GM18526 (cell line): ENCODE results near the gene C2orf68.

Experiments used
- POLR2A ChIP-seq: IDR thresholded peaks from 3 replicates; pipeline ENCODE4 v1.6.1; 2011; ENCODE audit not compliant: insufficient read length; ENCODE audit errors: extremely low read depth

Gene C2orf68

DNA sequence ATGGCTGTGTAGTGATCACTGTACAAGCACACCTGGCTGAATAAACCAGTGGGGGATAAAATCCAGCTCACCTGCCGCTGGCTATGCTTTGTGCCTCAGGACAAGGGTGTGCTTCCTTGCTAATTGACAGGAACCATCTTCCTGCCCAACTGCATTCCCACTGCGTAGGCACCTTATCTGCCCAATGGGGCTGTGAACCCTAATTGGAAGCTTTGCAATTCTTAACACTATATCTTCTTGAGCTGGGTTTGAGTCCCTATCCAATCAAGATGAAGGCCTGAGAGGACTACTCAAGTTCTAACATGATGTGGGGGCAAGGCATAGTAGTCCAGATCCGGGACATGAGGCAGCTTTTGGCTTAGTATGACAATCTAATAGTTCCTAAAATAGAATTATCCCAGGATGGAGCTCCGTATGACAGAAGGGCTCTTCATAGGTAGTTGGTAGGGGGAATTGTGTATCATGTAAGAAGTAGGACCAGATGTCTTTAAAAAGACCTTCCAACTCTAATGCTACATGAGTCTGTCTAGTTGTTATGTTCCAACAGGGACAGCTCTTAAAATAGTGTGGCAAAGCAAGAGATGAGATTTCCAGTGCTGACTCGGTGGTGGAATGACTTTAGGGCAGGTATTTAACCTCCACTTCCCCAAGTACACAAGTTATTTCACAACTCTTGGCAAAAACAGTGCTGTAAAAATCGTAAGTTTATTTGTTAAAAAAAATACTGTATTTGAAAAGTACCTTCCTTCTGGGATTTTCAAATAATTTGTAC lies 7.1 kb downstream of the C2orf68 start:
- TF ChIP-seq POLR2A, result no peak

DNA sequence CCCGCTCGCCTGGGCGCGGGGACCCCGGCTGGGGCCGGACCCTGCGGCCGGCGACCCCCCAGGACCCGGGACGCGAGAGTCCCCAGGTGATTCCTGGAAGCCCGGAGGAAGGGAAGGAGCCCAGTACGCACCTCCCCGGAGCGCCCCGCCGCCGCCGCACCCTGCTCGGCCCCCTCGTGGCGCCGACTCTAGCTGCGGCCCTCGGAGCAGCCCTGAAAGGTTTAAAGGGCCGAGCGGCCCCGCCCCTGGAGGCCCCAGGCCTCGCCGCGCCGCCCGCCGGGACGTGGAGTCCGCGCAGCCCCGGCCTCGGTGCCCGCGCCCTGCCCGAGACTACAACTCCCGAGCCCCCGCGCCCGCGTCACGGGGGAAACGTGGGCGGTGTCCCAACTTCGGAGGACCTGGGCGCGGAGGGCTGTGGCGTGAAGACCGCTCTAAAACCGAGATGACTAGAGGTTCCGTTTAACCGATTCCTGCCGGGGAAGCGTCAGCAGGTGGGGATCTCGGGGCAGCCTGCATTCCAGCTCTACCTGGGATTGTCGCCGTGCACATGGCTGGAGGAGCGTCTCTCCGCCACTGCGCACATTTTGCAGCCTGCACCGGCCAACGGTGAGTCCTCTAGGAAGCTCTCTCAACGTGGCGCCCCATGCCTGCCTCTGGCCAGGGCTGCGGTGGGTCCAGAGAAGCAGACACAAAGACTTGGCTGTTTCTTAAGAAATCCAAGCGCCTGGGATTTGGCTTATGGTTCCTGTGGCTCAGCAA lies 9.2 kb downstream of the C2orf68 start, which contains the start of gene TMEM150A:
Gene TMEM150A (minus strand): TSS at position 223 of the 759 bp plus-strand sequence. CDS start 750 bp downstream, outside the sequence.
- peak; percentile 51 for TF ChIP-seq POLR2A

DNA sequence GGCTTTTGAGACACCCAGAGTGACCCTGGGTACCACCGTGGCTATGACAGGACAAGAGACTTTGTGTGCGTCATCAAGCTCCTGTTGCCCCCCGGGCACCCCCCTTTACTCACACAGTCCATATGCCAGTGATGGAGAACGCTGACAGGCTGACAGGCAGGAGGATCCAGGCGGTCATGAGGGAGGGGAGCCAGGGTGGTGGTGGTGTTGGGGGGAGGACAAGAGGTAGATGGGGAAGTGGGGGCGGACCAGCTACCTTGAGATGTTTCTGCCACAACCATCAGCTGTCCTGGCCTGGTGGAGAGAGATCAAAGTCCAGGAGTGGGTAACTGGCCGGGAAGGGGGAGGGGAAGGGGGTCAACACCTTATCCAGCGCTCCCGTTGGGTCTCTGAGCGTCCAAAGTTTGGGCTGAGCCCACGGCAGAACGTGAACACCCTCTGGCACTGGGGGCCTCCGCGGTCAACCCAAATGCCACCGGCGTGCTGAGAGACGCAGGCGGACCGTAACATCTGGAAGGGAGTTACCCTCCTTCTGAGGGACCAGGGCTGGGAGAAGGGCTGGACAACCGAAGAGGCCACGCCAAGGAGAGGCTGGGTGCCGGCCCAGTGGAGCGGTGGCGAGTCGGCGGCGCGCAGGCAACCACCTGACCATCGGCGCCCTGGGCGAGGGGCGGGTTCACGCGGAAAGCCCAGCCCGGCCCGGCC lies 9.9 kb downstream of the C2orf68 start:
- no peak for TF ChIP-seq POLR2A

DNA sequence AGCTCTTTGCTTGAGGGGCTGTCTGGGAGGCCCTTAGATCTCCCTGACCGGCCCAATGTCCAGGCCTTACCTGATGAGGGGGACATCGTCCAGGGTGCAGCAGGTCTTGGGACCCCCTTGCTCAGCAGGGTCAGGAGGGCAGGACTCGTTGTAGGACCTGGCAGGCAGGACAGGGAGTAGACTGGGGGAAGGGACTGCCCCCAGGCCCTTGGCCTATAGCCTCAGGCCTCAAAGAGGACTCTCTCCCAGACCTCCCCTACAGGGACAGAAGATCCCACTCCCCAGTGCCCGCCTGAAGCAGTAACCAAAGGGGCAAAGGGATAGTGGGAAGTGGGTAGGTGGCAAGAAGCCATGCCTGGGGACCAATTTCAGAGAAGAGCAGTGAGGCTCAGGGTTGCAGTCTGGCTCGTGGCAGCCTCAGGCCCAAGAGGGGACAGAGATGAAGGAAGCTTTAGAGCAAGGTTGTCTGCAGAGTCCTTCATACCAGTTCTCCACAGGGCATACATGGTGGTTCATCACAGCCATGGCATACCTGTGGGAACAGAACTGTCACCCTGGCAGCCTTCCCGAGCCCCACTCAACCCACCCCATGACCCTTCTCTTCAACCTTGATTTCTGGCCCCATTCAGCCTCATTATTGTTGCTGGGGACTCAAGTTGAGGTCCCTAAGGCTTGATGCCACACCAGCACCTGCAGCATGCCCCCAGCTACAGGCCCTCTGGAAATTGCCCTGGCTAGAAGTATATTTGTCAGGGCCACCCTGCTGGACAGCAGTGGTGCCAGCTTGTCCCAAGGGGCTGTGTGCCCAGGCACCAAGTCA lies 10.7 kb downstream of the C2orf68 start:
- TF ChIP-seq POLR2A, result no peak

DNA sequence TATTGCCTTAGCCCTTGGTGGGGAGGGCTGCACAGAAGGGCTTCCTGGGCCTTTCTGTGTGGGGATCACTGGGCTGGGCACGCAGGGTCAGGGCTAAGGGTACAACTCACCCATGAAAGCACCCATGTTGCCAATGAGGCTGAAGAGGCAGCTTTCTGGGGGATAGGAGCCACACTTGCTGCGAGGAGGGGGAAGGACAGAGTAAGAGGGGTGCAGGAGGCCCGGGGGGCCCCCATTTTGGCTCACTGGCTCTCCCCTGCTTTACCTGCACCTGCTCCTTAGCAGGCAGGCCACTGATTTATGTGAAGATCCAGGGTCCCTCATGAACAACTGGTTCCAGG lies 11.7 kb downstream of the C2orf68 start:
- TF ChIP-seq POLR2A, result no peak

DNA sequence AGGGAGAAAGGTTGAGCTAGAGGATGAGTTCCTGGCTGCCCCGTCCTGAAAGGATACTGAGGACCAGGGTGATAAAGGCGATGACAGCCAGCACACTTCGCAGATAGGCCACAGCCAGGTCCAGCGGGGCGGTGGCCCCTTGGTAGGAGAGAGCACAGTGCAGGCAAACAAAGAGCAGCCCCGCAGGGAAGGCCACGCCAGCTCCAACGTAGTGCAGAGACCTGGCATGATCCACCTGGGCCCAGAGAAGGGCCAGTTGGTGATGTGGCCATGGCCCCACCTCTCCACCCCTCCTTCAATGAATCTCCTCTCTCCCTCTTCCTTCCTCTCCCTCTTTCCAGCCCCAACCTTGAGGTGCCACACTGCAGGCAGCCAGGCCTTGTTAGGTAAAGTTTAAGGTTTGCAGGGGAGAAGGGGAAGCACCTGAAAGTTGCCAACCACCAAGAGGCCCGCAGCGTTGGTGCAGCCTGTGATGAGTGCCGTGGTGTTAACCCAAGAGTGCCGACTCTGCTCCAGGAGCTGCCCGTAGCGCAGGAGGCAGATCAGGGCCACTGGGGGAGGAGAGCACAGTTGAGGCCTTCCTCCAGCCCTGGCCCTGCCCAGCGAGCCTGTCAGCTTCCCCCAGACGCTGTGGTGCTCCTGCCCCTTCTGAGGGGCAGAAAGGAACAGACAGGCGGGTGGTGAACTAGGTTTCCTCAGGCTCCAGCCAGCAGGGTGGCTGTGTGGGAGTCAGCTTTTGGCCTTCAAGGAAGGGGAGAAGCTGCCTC lies 12.2 kb downstream of the C2orf68 start:
- TF ChIP-seq POLR2A, result no peak

DNA sequence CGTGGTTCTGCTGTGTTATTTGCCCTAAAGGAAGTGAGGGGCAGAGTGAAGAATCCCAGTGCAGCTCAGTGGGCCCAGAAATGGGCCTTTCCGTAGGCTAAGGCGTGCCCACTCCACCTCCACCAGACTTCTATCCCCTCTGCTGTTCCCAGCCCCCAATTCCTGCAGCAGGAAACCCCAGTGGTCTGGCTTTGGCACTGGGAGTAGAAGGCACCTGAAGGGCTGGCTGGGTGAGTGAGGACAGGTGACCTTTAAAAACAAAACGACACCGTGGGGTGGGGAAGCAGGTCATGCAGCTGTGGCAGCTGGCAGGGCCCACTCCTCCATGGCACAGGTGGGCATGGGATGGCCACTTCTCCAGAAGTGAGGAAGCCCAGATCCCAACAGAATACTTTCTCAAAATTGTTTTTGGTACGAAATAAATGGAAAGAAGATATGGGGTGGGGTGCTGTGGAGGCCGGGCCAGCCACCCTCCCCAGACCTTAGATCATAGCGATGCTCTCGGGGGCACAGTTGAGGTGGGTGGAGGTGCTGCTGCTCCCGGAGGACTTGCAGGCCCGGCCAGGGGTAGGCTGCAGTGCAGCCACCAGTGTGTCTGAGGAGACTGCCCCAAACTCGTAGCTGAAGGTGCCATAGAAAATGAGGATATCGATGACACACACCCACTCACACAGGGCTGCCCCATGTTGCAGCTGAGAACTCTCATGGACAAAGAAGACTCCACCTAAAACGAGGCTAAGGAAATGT lies 13.1 kb downstream of the C2orf68 start:
- TF ChIP-seq POLR2A, result no peak

DNA sequence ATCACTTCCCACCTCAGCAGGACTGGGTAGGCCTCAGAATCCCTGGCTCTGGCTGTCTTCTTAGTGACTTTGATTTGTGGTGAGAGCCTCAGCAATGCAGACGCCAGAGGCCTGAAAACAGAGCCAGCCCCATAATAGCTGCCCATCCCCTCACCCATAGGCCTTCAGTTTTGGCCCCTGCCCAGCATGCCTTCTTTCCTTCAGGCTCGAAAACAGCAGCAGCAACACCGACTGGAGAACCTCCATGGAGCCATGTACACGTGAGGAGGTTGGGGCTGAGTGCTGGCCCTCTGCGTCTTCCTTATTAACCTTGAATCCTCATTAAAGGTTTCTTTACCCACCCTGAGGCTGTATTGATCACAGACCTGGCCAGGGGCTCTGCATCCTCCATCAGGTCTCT lies 14.6 kb downstream of the C2orf68 start:
- no peak for TF ChIP-seq POLR2A

DNA sequence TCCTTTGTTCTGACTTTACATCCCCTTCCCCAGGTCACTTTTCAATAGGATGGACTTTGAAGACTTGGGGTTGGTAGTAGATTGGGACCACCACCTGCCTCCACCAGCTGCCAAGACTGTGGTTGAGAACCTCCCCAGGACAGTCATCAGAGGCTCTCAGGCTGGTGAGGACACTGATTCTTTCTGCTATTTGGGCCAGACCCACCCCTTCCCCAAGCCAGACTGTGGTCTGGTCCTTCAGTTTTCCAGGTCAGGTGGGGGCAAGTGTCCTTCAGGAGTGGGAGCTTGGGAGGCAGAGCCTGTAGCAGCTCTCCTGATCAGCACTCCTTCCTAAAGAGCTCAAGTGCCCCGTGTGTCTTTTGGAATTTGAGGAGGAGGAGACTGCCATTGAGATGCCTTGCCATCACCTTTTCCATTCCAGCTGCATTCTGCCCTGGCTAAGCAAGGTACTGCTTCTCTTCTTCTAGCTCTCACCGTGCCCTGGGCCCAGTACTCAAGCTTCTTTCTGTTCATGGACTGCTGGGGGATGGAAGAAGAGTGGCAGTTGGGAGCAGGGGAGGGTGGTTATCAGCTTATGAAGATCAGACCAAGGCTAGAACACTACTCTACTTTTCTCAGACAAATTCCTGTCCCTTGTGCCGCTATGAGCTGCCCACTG lies 15.3 kb downstream of the C2orf68 start:
- no peak for TF ChIP-seq POLR2A

DNA sequence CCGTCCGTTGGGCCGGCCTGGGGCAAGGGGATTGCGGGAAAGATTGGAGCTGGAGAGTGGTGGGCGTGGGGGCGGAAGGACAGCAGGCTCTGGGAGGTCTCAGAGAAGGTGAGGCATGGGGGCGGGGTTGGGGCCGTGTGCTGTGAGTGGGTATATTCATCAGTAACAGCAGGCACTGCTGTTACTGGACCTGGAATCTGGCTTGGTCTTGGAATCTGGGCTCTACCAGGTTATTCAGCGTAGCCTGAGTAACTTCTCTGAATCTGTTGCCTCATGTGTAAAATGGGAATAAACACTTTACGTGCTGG lies 15.9 kb downstream of the C2orf68 start:
- TF ChIP-seq POLR2A, result no peak

DNA sequence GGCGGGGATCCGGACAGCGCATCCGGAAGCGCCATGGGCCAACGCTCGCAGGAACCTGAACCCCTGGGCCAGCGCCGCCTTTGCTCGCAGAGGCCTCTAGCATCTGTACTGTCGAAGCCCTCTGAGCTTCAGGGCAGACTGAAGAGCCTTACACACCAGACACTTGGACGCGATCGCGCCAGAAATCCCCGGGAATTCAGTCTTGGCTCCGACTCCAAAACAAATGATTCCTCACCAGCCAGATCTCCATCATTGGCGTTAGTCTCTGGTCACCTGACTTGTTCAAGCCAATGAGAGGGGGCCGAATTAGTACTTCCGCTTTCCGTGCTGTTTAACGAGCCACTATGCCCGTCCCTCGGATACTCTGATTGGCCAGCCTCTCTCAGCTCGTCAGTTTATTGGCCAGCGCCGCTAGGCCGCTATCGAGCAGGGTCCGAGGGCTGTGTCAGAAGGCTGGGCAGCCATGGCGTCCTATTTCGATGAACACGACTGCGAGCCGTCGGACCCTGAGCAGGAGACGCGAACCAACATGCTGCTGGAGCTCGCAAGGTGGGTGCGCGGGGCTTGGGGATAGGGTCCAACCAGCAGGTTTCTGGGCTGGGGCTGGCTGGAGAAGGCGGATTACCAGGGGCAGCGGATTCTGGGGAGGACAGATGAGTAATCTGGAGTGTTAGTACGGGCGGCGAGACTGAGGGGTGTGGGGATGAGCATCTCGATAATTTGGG lies 16.4 kb downstream of the C2orf68 start, which contains the start of gene RNF181:
Gene RNF181 (plus strand): TSS at position 445 of the 725 bp plus-strand sequence. CDS start 19 bp downstream, at position 464.
- peak; percentile 87 for TF ChIP-seq POLR2A

DNA sequence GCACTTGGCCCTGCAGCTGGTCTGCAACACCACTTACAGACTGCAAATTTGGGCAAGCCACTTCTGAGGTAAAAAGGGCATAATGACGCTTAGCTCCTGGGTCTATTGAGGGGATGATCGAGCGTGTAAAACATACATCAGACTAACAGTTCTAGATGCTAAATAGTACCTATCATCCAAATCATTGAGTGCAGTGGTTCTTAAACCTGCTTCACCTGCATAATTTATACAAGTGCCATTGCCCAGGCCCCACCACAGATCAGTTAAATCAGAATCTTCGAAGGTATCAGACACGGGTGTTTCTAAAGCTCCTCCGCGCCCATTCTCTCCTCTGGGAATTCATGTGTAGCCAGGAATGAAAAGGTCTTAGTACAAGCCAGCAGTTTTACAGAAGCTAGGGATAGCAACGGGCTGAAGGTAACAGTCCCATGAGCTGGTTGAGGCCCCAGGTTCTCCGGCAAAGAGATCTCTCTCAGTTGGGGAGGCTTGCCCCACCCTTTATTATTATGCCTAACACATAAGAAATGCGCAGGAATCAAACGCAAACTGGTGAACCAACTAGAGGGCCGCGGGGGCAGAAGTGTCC lies 17.1 kb downstream of the C2orf68 start:
- no peak for TF ChIP-seq POLR2A
